SU-DHL-6 (cell line): ENCODE results near the gene RNF220.

ENCODE experiments used
- CTCF ChIP-seq: fragments of 200-600 bp; sonication (generic); IDR thresholded peaks from one replicate; pipeline ENCODE4 v1.5.1; 2017; ENCODE audit warnings: antibody characterized with exemption, mild to moderate bottlenecking, low read length, moderate library complexity; ENCODE audit not compliant: insufficient read depth, poor library complexity, severe bottlenecking
- EZH2phosphoT487 ChIP-seq: fragments of 200-600 bp; sonication (generic), shearing (Covaris generic); conservative IDR thresholded peaks from 2 replicates; pipeline ENCODE4 v1.6.1; 2018; ENCODE audit warnings: mild to moderate bottlenecking, antibody characterized with exemption, low read length, moderate library complexity, mixed read lengths

DNA sequence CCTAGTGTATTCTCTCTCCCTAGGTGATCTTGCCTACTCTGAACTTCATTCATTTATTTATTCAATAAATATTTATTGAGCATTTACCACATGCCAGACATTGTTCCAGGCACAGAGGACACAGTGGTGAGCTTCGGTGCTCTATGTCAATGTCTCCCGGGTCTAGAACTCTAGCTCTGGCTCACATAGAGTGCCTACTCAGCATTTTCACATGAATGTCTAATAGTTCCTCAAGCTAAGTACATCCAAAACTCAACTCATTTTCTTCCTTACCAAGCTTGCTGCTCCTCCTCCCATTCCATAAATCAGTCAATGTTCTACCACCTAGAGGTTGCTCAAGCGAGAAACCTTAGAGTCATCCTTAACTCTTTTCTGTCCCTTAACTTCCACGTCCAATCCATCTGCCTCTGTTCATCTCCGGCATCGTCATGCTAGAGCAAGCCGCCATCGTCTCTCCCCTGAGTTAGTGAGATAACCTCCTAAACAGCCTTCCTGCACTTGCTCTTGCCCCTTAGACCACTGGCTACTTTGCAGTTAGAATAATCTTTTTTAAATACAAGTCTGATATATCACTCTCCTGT lies 201.7 kb downstream of the RNF220 start:
- TF ChIP-seq CTCF (no peak), EZH2phosphoT487 (no peak)
